K562 (cell line): ENCODE measurements around the gene JMJD1C. TPM values are rescaled to one million over a fixed set of nuclear protein-coding genes. Genes with fewer than 3 reads are reported as not detected.

Experiments used
- ATAC-seq: fragments of 200-7000 bp; cut with Tn5 transposase; 3 replicates; pipeline ENCODE4 v1.9.1; 2020; ENCODE audit warnings: moderate library complexity
- BruUV-seq: library from RNA; stranded (reverse); fragments of 400-500 nt; replicated peaks from 2 replicates; lab custom pipeline; 2021; lab: Mats Ljungman, UMichigan
- CTCF ChIA-PET: fragments of 300-600 bp; formaldehyde crosslinking; extraction: SDS; loops from one replicate; lab custom pipeline; 2021; ENCODE audit warnings: low intra/inter-chr PET ratio; lab: Yijun Ruan, JAX
- POLR2A ChIA-PET: fragments of 300-600, 350-650 bp; sonication (Branson Sonifier 250); formaldehyde crosslinking; extraction: SDS; loops from one replicate; lab custom pipeline; 2021; ENCODE audit warnings: antibody characterized with exemption, inconsistent platforms; lab: Yijun Ruan, JAX
- DNase-seq, 4 experiments: peaks; one replicate each; pipeline versions ENCODE4 v3.0.0 to v3.0.0-alpha.2; 2011 to 2018; ENCODE audit warnings: low spot score in 3 of 4, mixed read lengths in 3 of 4; ENCODE audit errors: extremely low read depth in 1 of 4
- FAIRE-seq: peaks from 2 replicates; lab custom pipeline; 2011; peaks lifted over from hg19 to GRCh38; lab: Jason Lieb, UNC
- H2AFZ ChIP-seq: 2 replicates; pipeline ENCODE4 v1.6.0; 2011; ENCODE audit warnings: low read depth, low read length, control low read depth, inconsistent platforms
- H3K27ac ChIP-seq: fragments of 200-600 bp; 3 replicates; pipeline ENCODE4 v1.8.0; 2011; ENCODE audit warnings: low read depth, mild to moderate bottlenecking, control low read depth, inconsistent platforms, low read length, moderate library complexity, mixed read lengths; ENCODE audit errors: extremely low read depth
- H3K27me3 ChIP-seq, 2 experiments: fragments of 300-600 bp in 1 of 2; 2 replicates in 1 of 2; 3 replicates in 1 of 2; pipeline versions ENCODE4 v1.6.0 to v1.8.0; 2011; ENCODE audit warnings: inconsistent platforms in 2 of 2, low read length in 2 of 2, mild to moderate bottlenecking in 1 of 2, mixed read lengths in 1 of 2, moderate library complexity in 1 of 2; ENCODE audit not compliant: control insufficient read depth in 2 of 2, insufficient read depth in 2 of 2
- H3K36me3 ChIP-seq: fragments of 300-600 bp; 3 replicates; pipeline ENCODE4 v1.8.0; 2011; ENCODE audit warnings: mild to moderate bottlenecking, low read length, inconsistent platforms; ENCODE audit not compliant: control insufficient read depth, insufficient read depth
- H3K4me1 ChIP-seq, 2 experiments: fragments of 200-600 bp in 1 of 2; replicated peaks in 1 of 2; 2 replicates in 1 of 2; 3 replicates in 1 of 2; pipeline versions ENCODE4 v1.5.1 to v1.8.0; 2011; ENCODE audit warnings: inconsistent platforms in 2 of 2, low read length in 2 of 2, mild to moderate bottlenecking in 1 of 2, mixed read lengths in 1 of 2, moderate library complexity in 1 of 2; ENCODE audit not compliant: control insufficient read depth in 2 of 2, insufficient read depth in 2 of 2
- H3K4me2 ChIP-seq: 2 replicates; pipeline ENCODE4 v1.6.1; 2011; ENCODE audit warnings: low read length, control low read depth, inconsistent platforms, mixed read lengths; ENCODE audit not compliant: insufficient read depth
- H3K4me3 ChIP-seq: fragments of 200-600 bp; sonication (generic), shearing (Covaris generic); 2 replicates; pipeline ENCODE4 v1.5.1; 2016; ENCODE audit warnings: control low read depth, inconsistent platforms
- H3K79me2 ChIP-seq: fragments of 200-600 bp; 3 replicates; pipeline ENCODE4 v1.8.0; 2011; ENCODE audit warnings: low read length, inconsistent platforms; ENCODE audit not compliant: control insufficient read depth, insufficient read depth
- H3K9ac ChIP-seq, 2 experiments: 2 replicates each; pipeline versions ENCODE4 v1.6.0 to v1.6.1; 2011; ENCODE audit warnings: low read depth in 2 of 2, low read length in 2 of 2, control low read depth in 1 of 2, inconsistent platforms in 1 of 2, mild to moderate bottlenecking in 1 of 2, mixed read lengths in 1 of 2; ENCODE audit not compliant: insufficient read depth in 1 of 2
- H3K9me1 ChIP-seq: one replicate; pipeline ENCODE4 v1.6.0; 2011; ENCODE audit warnings: inconsistent platforms, mild to moderate bottlenecking, low read length, moderate library complexity; ENCODE audit not compliant: control insufficient read depth, insufficient read depth
- H3K9me3 ChIP-seq: replicated peaks from 2 replicates; pipeline ENCODE4 v1.5.1; 2011; ENCODE audit warnings: low read depth, low read length, inconsistent platforms; ENCODE audit not compliant: control insufficient read depth, insufficient read depth
- H4K20me1 ChIP-seq: replicated peaks from 2 replicates; pipeline ENCODE4 v1.6.1; 2011; ENCODE audit warnings: low read length, inconsistent platforms, mixed read lengths; ENCODE audit not compliant: control insufficient read depth, insufficient read depth
- CEBPG ChIP-seq, 3 experiments: fragments of 200-800 bp in 1 of 3; sonication (Bioruptor generic) in 1 of 3; sonication (generic) in 1 of 3; formaldehyde crosslinking in 1 of 3; IDR thresholded peaks in 2 of 3; conservative IDR thresholded peaks in 1 of 3; 2 replicates each; pipeline versions ENCODE4 v1.6.1 to v1.8.0; 2016 to 2022; ENCODE audit warnings: missing compliant biosample characterization in 2 of 3, missing genetic modification characterization in 2 of 3, mild to moderate bottlenecking in 1 of 3, missing genetic modification reagents in 1 of 3
- ETV1 ChIP-seq: fragments of 450-650 bp; conservative IDR thresholded peaks from 2 replicates; pipeline ENCODE4 v1.6.1; 2016; ENCODE audit warnings: missing genetic modification characterization, control low read depth, low read depth, missing compliant biosample characterization
- FOXJ3 ChIP-seq: sonication (generic); formaldehyde crosslinking; IDR thresholded peaks from 2 replicates; pipeline ENCODE4 v1.4.0; 2020; ENCODE audit warnings: mild to moderate bottlenecking, missing genetic modification reagents
- KDM4B ChIP-seq, 2 experiments: fragments of 450-650 bp in 1 of 2; sonication (generic) in 1 of 2; IDR thresholded peaks; 2 replicates each; pipeline ENCODE4 v1.6.1; 2016 to 2017; ENCODE audit warnings: borderline replicate concordance in 2 of 2, antibody characterized with exemption in 1 of 2, low read depth in 1 of 2, mild to moderate bottlenecking in 1 of 2
- NONO ChIP-seq, 2 experiments: fragments of 200-400 bp in 1 of 2; fragments of 450-650 bp in 1 of 2; formaldehyde crosslinking in 1 of 2; IDR thresholded peaks; 2 replicates each; pipeline ENCODE4 v1.6.1; 2017; ENCODE audit warnings: low read depth in 2 of 2, mild to moderate bottlenecking in 2 of 2, moderate library complexity in 2 of 2, low read length in 1 of 2
- ZC3H8 ChIP-seq: fragments of 450-650 bp; IDR thresholded peaks from 2 replicates; pipeline ENCODE4 v1.6.1; 2017
- ZKSCAN1 ChIP-seq: fragments of 150-350 bp; IDR thresholded peaks from 2 replicates; pipeline ENCODE4 v1.6.1; 2016; ENCODE audit warnings: low read depth, low read length
- ZKSCAN8 ChIP-seq: fragments of 200-800 bp; sonication (Bioruptor generic); IDR thresholded peaks from 2 replicates; pipeline ENCODE4 v1.6.1; 2016; ENCODE audit warnings: missing genetic modification characterization, missing compliant biosample characterization
- WGBS: fragments of 100-300 bp; shearing (Covaris generic); methylation state at CpG from one replicate; pipeline ENCODE4 v1.1.6; 2016; ENCODE audit warnings: low coverage, mixed read lengths; ENCODE audit not compliant: insufficient coverage; ENCODE audit errors: missing lambda C conversion rate; 5-methylcytosine and 5-hydroxymethylcytosine counted together
- in situ Hi-C: fragments of 300-500 bp; cut with MboI; formaldehyde crosslinking; loops from 4 replicates; pipeline ENCODE4 v1.15.0; 2018; ENCODE audit warnings: inconsistent platforms, mixed read lengths
- intact Hi-C: fragments of 100-400 bp; cut with micrococcal nuclease; formaldehyde crosslinking; loops from 2 replicates; pipeline ENCODE4 v1.14.2; 2022
- polyA plus RNA-seq, 8 experiments: library from polyadenylated mRNA; depleted of rRNA in 4 of 8; stranded (reverse) in 5 of 8; unstranded in 3 of 8; fragments of >200 nt; fragmentation: Nextera tagmentation in 2 of 8; fragmentation: Illumina TruSeq in 1 of 8; extraction: Ambion mirVana in 2 of 8; extraction: Trizol in 1 of 8; gene quantifications; 2 replicates each; pipeline versions ENCODE4 v1.2.1 to v1.2.3, GENCODE V29; 2011 to 2014; ENCODE audit warnings: inconsistent platforms in 1 of 8, missing spikeins in 1 of 8
- total RNA-seq, 7 experiments: library from RNA; depleted of rRNA in 6 of 7; stranded (reverse); fragments of >200 nt in 6 of 7; fragmentation: Illumina TruSeq in 2 of 7; extraction: Trizol in 2 of 7; gene quantifications; 2 replicates each; pipeline versions ENCODE4 v1.2.1 to v1.2.3, GENCODE V29; 2011 to 2021; ENCODE audit warnings: low replicate concordance in 1 of 7

Gene JMJD1C
- total and polyA plus RNA-seq, 9 of the 15 experiments (the other 6 are each of a cell fraction or from before 2014, with no cell fraction given): 25.3 to 68.0 (median 47.2) TPM

DNA sequence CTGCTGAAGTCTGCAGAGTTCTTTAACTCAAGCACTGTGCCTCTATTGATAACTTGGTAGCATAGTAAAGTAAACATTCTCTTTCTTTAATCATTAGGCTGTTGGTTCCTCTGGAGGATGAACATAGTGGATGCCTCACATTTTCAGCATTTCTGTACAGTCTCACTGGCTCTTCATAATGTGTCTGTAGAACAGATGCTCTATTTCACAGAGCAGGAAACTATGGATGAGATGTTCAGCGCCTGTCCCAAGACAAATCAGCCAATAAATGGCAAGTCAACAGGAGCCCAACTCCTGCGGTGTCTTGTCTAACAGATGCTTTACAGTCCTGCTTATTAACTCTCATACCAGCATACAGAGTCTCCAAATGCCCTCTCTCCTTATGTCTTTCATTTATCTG, 296.2 kb downstream of the JMJD1C start:
- in situ Hi-C loops (no loop called here), intact Hi-C loops (loop anchor here (5.0 kb wide), 1 partner anchor 598 kb away; no protein-coding TSS in a partner anchor)
- Histone ChIP-seq H3K27me3 (no peaks in the 10 kb centered on the region), H2AFZ (no peak overlapping the region), H3K4me1 (no peaks in the 10 kb centered on the region), H3K4me3 (no peak overlapping the region), H3K27ac (no peak overlapping the region), H3K36me3 (peaks cover 68% of the 10 kb centered on the region), H3K79me2 (no peaks in the 10 kb centered on the region), H3K4me2 (no peak overlapping the region), H4K20me1 (no peaks in the 10 kb centered on the region), H3K9me1 (no peaks in the 10 kb centered on the region), H3K9me3 (no peaks in the 10 kb centered on the region), H3K9ac (no peak overlapping the region)
- FAIRE-seq: no peak
- BruUV-seq: no TSS peak
- ATAC-seq: no peak
- no peak for TF ChIP-seq ZKSCAN8 (CRISPR knock-in tag)
- TF ChIP-seq ZC3H8: no peak
- WGBS: 92% methylated on average over 2 of the region's 2 CpGs
- ChIA-PET CTCF (interaction anchor here (0.6 kb wide), 1 partner anchor 549 kb away, joined by 3 read pairs; no protein-coding TSS in a partner anchor), POLR2A (no interaction called here)
- no peak for DNase-seq

DNA sequence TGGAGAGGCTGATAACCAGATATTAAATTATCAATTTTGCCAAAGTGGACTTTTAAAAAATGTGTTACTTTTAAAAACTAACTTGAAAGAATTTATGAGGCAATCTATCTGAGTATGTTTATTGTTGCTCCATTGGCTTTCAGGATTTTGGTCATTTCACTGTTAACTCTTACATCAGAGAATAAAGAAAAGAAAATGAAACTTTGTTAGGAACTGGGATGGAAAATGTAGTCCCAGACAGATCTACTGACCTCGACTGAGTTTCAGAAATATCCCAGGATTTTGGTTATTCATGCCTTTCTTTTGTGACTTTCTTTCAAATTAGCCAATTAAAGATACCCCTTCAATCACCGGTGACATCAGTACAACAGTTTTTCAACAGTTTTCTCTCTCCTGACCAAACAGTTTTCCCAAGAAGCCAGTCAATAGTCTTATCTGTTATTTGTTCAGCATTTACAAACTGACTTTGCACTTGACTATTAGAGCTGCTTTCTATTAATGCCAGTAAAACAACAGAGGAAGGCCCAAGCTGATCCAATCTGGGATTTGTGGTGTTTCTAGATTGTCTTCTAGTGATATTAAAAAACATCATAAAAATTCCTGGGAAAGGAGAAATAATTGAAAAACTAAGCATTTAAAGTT, 296.8 kb downstream of the JMJD1C start:
- no peaks in the 10 kb centered on the region for H3K9me3 ChIP-seq
- no peak overlapping the region for H2AFZ ChIP-seq
- no TSS peak for BruUV-seq
- no peak overlapping the region for H3K4me3 ChIP-seq
- intact Hi-C loops (loop anchor here (5.0 kb wide), 1 partner anchor 598 kb away; no protein-coding TSS in a partner anchor), in situ Hi-C loops (no loop called here)
- H4K20me1 ChIP-seq: no peaks in the 10 kb centered on the region
- H3K9me1 ChIP-seq: no peaks in the 10 kb centered on the region
- FAIRE-seq (no peak), DNase-seq (no peak), ATAC-seq (no peak)
- no peak overlapping the region for H3K4me2 ChIP-seq
- no peaks in the 10 kb centered on the region for H3K4me1 ChIP-seq
- 67% methylated on average over 2 of the region's 2 CpGs for WGBS
- POLR2A ChIA-PET: interaction anchor here (1.2 to 2.2 kb wide), 3 partner anchors 11 to 93 kb away, joined by 3 to 6 read pairs (median 4); no protein-coding TSS in a partner anchor
- H3K27me3 ChIP-seq: no peaks in the 10 kb centered on the region
- no peaks in the 10 kb centered on the region for H3K79me2 ChIP-seq
- CTCF ChIA-PET: interaction anchor here (4.7 kb wide), 1 partner anchor 551 kb away, joined by 63 read pairs; no protein-coding TSS in a partner anchor
- H3K9ac ChIP-seq: no peak overlapping the region
- no peak for TF ChIP-seq ETV1 (tag)
- no peak for TF ChIP-seq CEBPG (CRISPR knock-in tag; IDR thresholded peaks at IDR 0.05)
- TF ChIP-seq CEBPG (tag; conservative IDR thresholded peaks at IDR 0.05 in 1 of 2, IDR thresholded peaks at IDR 0.05 in 1 of 2): peak in 1 of 2 experiments; percentile 32; a peak in 1 of 4 replicates
- no peak for TF ChIP-seq KDM4B (IDR thresholded peaks at IDR 0.05; ENCODE audit: borderline replicate concordance in 2 of 2, low read depth in 1 of 2)
- TF ChIP-seq FOXJ3 (CRISPR knock-in tag): no peak
- no peak for TF ChIP-seq NONO (IDR thresholded peaks at IDR 0.05; ENCODE audit: low read depth in 2 of 2, low read length in 1 of 2)
- no peak for TF ChIP-seq ZKSCAN1
- no peak for TF ChIP-seq ZC3H8
- H3K36me3 ChIP-seq: peaks cover 68% of the 10 kb centered on the region
- H3K27ac ChIP-seq: no peak overlapping the region
